ENCODE results near the gene HM13. TPM values are rescaled to one million over a fixed set of nuclear protein-coding genes. Genes with fewer than 3 reads are reported as not detected.

HM13 gene
- total and polyA plus RNA-seq, 2 of the 13 experiments (the other 11 are each of a cell fraction or from before 2014, with no cell fraction given), result 118 to 243 TPM

DNA sequence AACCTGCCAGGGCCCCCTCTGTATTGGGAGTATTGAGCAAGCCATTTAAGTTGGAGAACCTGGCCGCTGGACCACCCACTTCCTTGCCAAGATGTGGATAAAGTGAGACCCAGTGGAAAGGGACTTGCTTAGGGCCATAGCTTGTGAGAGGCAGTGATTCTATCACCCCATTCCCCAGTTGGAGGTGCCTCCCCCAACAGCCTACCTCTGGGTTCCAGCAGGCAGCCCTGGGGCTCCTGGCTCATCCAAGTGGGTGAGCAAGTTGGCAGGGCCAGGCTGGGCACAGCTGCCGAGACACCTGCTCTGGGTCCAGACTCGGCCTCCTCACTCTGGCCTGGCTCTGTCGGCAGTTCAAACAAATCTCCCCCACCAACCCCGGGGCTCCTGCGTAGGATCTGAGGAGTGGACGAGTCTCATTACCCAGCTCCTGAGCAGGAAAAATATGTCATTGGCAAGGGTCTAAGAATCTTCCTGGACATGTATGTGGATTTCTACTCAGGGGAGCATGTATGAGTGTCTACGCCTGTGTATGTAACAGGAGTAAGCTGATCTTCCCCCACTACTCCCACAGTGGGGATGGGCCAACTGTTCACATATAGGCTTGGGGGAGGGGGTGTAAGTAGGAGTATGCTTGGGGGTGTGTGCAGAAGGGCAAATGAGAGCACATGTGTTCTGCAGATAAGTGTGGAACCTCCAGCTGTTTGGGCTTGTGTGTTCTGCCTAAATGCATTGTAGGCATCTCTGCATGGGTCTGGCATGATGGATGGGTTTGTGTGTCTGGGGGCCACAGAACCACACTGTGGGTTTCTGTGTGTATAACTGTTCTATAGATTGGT is 92.8 kb downstream of the HM13 start (continued):
- TF ChIP-seq ZFY (CRISPR knock-in tag; IDR thresholded peaks at IDR 0.05) (peak; percentile 19; the same call in 1 of the 2 replicates), ZNF329 (CRISPR knock-in tag; IDR thresholded peaks at IDR 0.05; ENCODE audit: low read depth) (0 out of 2 replicates have a peak, but pooled peaks have one; percentile 46), TRAFD1 (CRISPR knock-in tag; IDR thresholded peaks at IDR 0.05; ENCODE audit: borderline replicate concordance) (no peak), ZNF614 (CRISPR knock-in tag; IDR thresholded peaks at IDR 0.05; ENCODE audit: borderline replicate concordance) (peak; percentile 22; the same call in 1 of the 2 replicates), TSC22D2 (CRISPR knock-in tag; IDR thresholded peaks at IDR 0.05; ENCODE audit: borderline replicate concordance) (peak; percentile 34; the same call in 1 of the 2 replicates), FLYWCH1 (CRISPR knock-in tag; IDR thresholded peaks at IDR 0.05) (peak; percentile 61; the same call in 1 of the 2 replicates), ZFP36L1 (CRISPR knock-in tag; IDR thresholded peaks at IDR 0.05) (0 out of 2 replicates have a peak, but pooled peaks have one; percentile 85), ZHX1 (CRISPR knock-in tag; IDR thresholded peaks at IDR 0.05; ENCODE audit: low read depth) (no peak), ZNF816 (CRISPR knock-in tag; IDR thresholded peaks at IDR 0.05; ENCODE audit: borderline replicate concordance) (peak; percentile 84; the same call in 1 of the 2 replicates), TBP (CRISPR knock-in tag; IDR thresholded peaks at IDR 0.05) (no peak), PCBP1 (IDR thresholded peaks at IDR 0.05; ENCODE audit: borderline replicate concordance, low read depth, low read length) (no peak)
- TF ChIP-seq, protein P1, sequence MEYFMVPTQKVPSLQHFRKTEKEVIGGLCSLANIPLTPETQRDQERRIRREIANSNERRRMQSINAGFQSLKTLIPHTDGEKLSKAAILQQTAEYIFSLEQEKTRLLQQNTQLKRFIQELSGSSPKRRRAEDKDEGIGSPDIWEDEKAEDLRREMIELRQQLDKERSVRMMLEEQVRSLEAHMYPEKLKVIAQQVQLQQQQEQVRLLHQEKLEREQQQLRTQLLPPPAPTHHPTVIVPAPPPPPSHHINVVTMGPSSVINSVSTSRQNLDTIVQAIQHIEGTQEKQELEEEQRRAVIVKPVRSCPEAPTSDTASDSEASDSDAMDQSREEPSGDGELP (IDR thresholded peaks at IDR 0.05; ENCODE audit: borderline replicate concordance, low read depth), result peak; percentile 97
- TF ChIP-seq, protein P2, sequence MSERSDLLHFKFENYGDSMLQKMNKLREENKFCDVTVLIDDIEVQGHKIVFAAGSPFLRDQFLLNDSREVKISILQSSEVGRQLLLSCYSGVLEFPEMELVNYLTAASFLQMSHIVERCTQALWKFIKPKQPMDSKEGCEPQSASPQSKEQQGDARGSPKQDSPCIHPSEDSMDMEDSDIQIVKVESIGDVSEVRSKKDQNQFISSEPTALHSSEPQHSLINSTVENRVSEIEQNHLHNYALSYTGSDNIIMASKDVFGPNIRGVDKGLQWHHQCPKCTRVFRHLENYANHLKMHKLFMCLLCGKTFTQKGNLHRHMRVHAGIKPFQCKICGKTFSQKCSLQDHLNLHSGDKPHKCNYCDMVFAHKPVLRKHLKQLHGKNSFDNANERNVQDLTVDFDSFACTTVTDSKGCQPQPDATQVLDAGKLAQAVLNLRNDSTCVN (CRISPR knock-in tag; IDR thresholded peaks at IDR 0.05; ENCODE audit: borderline replicate concordance), result no peak; the same call in 1 of the 2 replicates
- TF ChIP-seq, protein P3, sequence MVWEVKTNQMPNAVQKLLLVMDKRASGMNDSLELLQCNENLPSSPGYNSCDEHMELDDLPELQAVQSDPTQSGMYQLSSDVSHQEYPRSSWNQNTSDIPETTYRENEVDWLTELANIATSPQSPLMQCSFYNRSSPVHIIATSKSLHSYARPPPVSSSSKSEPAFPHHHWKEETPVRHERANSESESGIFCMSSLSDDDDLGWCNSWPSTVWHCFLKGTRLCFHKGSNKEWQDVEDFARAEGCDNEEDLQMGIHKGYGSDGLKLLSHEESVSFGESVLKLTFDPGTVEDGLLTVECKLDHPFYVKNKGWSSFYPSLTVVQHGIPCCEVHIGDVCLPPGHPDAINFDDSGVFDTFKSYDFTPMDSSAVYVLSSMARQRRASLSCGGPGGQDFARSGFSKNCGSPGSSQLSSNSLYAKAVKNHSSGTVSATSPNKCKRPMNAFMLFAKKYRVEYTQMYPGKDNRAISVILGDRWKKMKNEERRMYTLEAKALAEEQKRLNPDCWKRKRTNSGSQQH (CRISPR knock-in tag; IDR thresholded peaks at IDR 0.05; ENCODE audit: low read depth), result no peak
- TF ChIP-seq, protein P4, sequence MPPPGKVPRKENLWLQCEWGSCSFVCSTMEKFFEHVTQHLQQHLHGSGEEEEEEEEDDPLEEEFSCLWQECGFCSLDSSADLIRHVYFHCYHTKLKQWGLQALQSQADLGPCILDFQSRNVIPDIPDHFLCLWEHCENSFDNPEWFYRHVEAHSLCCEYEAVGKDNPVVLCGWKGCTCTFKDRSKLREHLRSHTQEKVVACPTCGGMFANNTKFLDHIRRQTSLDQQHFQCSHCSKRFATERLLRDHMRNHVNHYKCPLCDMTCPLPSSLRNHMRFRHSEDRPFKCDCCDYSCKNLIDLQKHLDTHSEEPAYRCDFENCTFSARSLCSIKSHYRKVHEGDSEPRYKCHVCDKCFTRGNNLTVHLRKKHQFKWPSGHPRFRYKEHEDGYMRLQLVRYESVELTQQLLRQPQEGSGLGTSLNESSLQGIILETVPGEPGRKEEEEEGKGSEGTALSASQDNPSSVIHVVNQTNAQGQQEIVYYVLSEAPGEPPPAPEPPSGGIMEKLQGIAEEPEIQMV (CRISPR knock-in tag; IDR thresholded peaks at IDR 0.05; ENCODE audit: low read depth), result no peak

Data from HepG2 (cell line).